KOPT-K1 (cell line): ENCODE results near the gene ATP13A5.

ENCODE experiments used
- H3K27ac ChIP-seq: fragments of 200-600 bp; sonication (generic); 2 replicates; pipeline ENCODE4 v1.5.1; 2016; ENCODE audit warnings: antibody characterized with exemption, mild to moderate bottlenecking, low read depth, low read length; ENCODE audit not compliant: poor library complexity, severe bottlenecking
- H3K36me3 ChIP-seq: fragments of 200-600 bp; sonication (generic); 2 replicates; pipeline ENCODE4 v1.5.1; 2017; ENCODE audit warnings: antibody characterized with exemption, mild to moderate bottlenecking, low read length, moderate library complexity; ENCODE audit not compliant: insufficient read depth
- H3K9me3 ChIP-seq: fragments of 200-600 bp; sonication (generic); 2 replicates; pipeline ENCODE4 v1.5.1; 2017; ENCODE audit warnings: antibody characterized with exemption, low read length, mild to moderate bottlenecking; ENCODE audit not compliant: insufficient read depth, poor library complexity, severe bottlenecking

The ATP13A5 gene

GRCh38 chr3:193372783-193373182, 5.8 kb downstream of the ATP13A5 start:
- Histone ChIP-seq H3K27ac (no peak overlapping the region), H3K36me3 (no peaks in the 10 kb centered on the region), H3K9me3 (no peaks in the 10 kb centered on the region)

- no peak overlapping the region for H3K27ac ChIP-seq
- H3K36me3 ChIP-seq, result no peaks in the 10 kb centered on the region
- H3K9me3 ChIP-seq, result no peaks in the 10 kb centered on the region
Observed at GRCh38 chr3:193367868-193368267, 10.7 kb downstream of the ATP13A5 start.

GRCh38 chr3:193357291-193357690, 21.3 kb downstream of the ATP13A5 start:
- Histone ChIP-seq H3K9me3 (no peaks in the 10 kb centered on the region), H3K27ac (no peak overlapping the region), H3K36me3 (no peaks in the 10 kb centered on the region)

- Histone ChIP-seq H3K27ac (no peak overlapping the region), H3K36me3 (no peaks in the 10 kb centered on the region), H3K9me3 (no peaks in the 10 kb centered on the region)
Observed at GRCh38 chr3:193354423-193354822, 24.1 kb downstream of the ATP13A5 start.

- no peaks in the 10 kb centered on the region for H3K9me3 ChIP-seq
- H3K36me3 ChIP-seq, result no peaks in the 10 kb centered on the region
- no peak overlapping the region for H3K27ac ChIP-seq
Observed at GRCh38 chr3:193350744-193351143, 27.8 kb downstream of the ATP13A5 start.

- H3K27ac ChIP-seq, result no peak overlapping the region
- no peaks in the 10 kb centered on the region for H3K36me3 ChIP-seq
- H3K9me3 ChIP-seq, result no peaks in the 10 kb centered on the region
Observed at GRCh38 chr3:193348686-193349085, 29.9 kb downstream of the ATP13A5 start.

GRCh38 chr3:193347521-193348501, 30.7 kb downstream of the ATP13A5 start:
- H3K9me3 ChIP-seq, result no peaks in the 10 kb centered on the region
- no peak overlapping the region for H3K27ac ChIP-seq
- no peaks in the 10 kb centered on the region for H3K36me3 ChIP-seq

- H3K9me3 ChIP-seq, result no peaks in the 10 kb centered on the region
- no peaks in the 10 kb centered on the region for H3K36me3 ChIP-seq
- no peak overlapping the region for H3K27ac ChIP-seq
Observed at GRCh38 chr3:193346259-193346658, 32.3 kb downstream of the ATP13A5 start.

GRCh38 chr3:193345431-193345830, 33.1 kb downstream of the ATP13A5 start:
- H3K9me3 ChIP-seq, result no peaks in the 10 kb centered on the region
- H3K36me3 ChIP-seq, result no peaks in the 10 kb centered on the region
- no peak overlapping the region for H3K27ac ChIP-seq

- no peaks in the 10 kb centered on the region for H3K9me3 ChIP-seq
- H3K27ac ChIP-seq, result no peak overlapping the region
- no peaks in the 10 kb centered on the region for H3K36me3 ChIP-seq
Observed at GRCh38 chr3:193344486-193344885, 34.1 kb downstream of the ATP13A5 start.

GRCh38 chr3:193343726-193344222, 34.8 kb downstream of the ATP13A5 start:
- Histone ChIP-seq H3K36me3 (no peaks in the 10 kb centered on the region), H3K9me3 (no peaks in the 10 kb centered on the region), H3K27ac (no peak overlapping the region)

GRCh38 chr3:193342551-193342950, 36.0 kb downstream of the ATP13A5 start:
- no peaks in the 10 kb centered on the region for H3K36me3 ChIP-seq
- H3K27ac ChIP-seq, result no peak overlapping the region
- no peaks in the 10 kb centered on the region for H3K9me3 ChIP-seq

GRCh38 chr3:193335031-193335430, 43.5 kb downstream of the ATP13A5 start:
- no peaks in the 10 kb centered on the region for H3K9me3 ChIP-seq
- no peak overlapping the region for H3K27ac ChIP-seq
- no peaks in the 10 kb centered on the region for H3K36me3 ChIP-seq

- H3K27ac ChIP-seq, result no peak overlapping the region
- no peaks in the 10 kb centered on the region for H3K36me3 ChIP-seq
- no peaks in the 10 kb centered on the region for H3K9me3 ChIP-seq
Observed at GRCh38 chr3:193333229-193333628, 45.3 kb downstream of the ATP13A5 start.

- Histone ChIP-seq H3K9me3 (no peaks in the 10 kb centered on the region), H3K36me3 (no peaks in the 10 kb centered on the region), H3K27ac (no peak overlapping the region)
Observed at GRCh38 chr3:193330555-193331204, 47.9 kb downstream of the ATP13A5 start.
